B cell (primary cell): Measurements from ENCODE around the gene RPTOR.

ENCODE experiments used
- CTCF ChIP-seq: fragments of 200-600 bp; IDR thresholded peaks from one replicate; pipeline ENCODE4 v1.8.0; 2022; ENCODE audit warnings: antibody characterized with exemption, mild to moderate bottlenecking
- EZH2 ChIP-seq: IDR thresholded peaks from 2 replicates; pipeline ENCODE4 v1.6.1; 2012; ENCODE audit warnings: borderline replicate concordance, low read depth, mild to moderate bottlenecking, moderate library complexity, low read length; ENCODE audit not compliant: insufficient read depth, poor library complexity, severe bottlenecking

- TF ChIP-seq CTCF (no peak), EZH2 (no peak)
These were observed at the start of gene RPTOR for GRCh38 chr17:80544655-80545498.
